GM12801 (cell line): ENCODE data around the gene OSBPL5.

Source experiments
- TF ChIP-seq, protein P1 (sequence below): IDR thresholded peaks from one replicate; pipeline ENCODE4 v1.5.1; 2011; ENCODE audit warnings: control low read depth; ENCODE audit not compliant: insufficient read length; ENCODE audit errors: extremely low read depth

The OSBPL5 gene

DNA sequence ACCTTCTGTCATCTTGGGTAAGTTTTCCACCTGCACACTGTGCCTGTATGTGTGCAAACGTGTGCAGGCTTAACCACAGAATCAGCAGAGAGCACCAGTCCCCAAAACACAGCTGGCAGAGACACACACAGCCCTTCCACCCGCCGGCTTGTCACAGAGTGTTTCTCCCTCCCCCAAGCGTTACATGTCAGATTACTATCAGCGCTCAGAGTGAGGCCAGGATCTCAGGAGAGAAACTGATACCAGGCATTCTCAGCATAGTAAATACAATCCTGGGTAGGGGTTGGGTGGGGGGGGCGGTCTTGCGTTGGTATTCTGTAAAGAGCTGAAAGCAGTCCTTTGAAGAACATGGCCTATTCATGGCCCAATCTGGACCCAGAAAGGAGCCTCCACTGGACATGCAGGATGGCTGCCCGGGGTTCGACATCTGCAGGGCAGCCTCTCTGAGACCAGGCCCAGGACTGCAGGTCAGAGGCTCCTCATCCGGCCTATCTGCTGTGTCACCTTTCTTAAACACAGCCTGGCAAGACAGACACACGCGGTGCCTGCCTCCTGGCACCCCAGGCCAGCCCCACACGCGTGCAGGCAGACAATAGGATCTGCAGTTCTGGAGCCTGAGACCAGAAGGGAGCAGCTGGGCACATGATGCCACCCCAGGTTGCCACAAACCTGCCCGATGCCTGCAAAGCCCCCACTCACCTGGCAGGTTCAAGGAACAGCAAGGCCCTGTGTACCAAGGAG, 1.7 kb downstream of the OSBPL5 start:
- TF ChIP-seq, protein P1, sequence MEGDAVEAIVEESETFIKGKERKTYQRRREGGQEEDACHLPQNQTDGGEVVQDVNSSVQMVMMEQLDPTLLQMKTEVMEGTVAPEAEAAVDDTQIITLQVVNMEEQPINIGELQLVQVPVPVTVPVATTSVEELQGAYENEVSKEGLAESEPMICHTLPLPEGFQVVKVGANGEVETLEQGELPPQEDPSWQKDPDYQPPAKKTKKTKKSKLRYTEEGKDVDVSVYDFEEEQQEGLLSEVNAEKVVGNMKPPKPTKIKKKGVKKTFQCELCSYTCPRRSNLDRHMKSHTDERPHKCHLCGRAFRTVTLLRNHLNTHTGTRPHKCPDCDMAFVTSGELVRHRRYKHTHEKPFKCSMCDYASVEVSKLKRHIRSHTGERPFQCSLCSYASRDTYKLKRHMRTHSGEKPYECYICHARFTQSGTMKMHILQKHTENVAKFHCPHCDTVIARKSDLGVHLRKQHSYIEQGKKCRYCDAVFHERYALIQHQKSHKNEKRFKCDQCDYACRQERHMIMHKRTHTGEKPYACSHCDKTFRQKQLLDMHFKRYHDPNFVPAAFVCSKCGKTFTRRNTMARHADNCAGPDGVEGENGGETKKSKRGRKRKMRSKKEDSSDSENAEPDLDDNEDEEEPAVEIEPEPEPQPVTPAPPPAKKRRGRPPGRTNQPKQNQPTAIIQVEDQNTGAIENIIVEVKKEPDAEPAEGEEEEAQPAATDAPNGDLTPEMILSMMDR = no peak

DNA sequence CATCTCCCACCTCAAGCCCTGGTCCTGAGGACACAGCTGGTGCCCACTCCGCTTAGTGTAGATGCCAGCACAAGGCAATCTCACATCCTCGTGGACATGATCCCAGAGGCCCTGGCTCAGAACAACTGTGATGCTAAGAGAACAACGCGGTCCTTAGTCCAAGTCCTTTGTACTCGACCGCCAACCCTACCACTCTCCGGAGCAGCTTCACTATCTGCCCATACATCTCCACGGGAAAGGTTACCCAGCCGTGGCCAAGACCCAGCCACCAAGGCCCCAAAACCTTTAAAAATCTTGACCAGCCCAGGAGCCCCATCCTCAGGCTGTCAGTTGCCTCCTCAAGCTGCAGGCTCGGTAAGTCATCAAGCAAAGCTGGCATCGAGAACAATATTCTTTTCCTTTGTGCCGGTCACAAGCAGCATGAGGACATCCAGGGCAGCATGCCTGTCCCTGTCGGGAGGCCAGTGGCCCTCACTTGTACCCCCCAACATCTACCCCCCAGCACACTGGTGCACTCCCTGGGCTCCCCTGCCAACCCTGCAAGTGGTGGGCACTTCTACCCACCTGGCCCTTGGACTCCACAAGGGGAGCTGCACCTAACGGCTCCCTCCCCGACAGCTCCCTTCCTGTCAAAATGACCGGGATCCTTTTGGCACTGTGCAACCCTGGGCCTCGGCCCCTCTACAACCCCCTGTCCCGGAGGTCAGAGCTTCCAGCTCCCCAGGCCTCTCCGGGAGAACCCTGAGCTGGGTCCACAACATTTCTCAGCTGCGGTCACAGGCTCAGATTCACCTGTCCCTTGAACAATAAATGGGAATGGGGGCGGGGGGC, 2.5 kb downstream of the OSBPL5 start:
- TF ChIP-seq, protein P1 = no peak

DNA sequence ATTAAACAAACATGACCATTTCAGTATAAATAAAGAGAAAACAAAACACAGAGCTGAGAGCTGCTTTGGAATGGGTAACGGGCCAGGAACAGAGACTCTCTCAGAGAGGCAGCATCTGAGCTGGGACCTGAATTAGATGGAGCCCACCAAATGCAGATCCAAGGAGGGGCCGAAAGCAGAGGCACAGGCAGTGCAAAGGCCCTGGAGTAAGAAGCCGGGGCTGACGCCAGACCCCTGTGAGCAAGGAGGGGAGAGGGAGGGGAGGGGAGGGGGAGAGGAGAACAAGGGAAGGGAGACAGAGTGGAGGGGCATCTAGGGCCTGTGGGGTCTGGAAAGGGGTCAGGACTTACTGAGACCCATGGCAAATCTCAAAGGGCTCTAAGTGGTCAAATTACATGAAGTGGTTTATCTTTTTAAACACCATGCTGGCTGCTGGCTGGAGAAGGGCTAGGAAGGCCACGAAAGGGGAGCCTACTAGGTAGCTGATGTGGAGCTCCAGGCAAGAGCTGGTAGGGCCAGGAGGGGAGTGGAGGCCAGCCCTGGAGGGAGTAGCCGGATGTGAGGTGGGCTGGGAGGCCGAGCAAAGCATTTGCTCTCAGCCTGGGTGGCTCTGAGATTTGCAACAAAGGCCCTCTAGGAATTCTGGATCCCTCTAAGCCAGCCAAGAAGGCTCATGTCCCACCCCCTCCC, 3.2 kb downstream of the OSBPL5 start:
- TF ChIP-seq, protein P1 = no peak

DNA sequence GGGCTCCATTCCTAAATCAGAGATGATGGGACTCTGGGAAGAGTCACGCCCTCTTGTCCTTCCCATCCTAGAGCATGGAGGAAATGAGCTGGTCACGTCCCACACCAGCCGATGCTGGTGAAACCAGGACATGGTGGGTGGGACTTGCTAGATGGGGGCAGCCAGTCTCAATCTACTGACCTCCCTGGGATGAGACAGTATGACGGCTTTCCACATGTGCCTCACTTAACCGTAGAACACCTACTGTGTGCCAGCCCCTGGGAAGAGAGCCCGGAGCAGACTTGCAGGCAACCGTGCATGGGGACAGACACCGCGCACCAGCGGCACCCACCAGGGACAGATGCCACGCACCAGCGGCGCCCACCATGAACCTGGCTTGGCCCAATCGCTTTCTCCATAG, 3.8 kb downstream of the OSBPL5 start:
- TF ChIP-seq, protein P1 = no peak

DNA sequence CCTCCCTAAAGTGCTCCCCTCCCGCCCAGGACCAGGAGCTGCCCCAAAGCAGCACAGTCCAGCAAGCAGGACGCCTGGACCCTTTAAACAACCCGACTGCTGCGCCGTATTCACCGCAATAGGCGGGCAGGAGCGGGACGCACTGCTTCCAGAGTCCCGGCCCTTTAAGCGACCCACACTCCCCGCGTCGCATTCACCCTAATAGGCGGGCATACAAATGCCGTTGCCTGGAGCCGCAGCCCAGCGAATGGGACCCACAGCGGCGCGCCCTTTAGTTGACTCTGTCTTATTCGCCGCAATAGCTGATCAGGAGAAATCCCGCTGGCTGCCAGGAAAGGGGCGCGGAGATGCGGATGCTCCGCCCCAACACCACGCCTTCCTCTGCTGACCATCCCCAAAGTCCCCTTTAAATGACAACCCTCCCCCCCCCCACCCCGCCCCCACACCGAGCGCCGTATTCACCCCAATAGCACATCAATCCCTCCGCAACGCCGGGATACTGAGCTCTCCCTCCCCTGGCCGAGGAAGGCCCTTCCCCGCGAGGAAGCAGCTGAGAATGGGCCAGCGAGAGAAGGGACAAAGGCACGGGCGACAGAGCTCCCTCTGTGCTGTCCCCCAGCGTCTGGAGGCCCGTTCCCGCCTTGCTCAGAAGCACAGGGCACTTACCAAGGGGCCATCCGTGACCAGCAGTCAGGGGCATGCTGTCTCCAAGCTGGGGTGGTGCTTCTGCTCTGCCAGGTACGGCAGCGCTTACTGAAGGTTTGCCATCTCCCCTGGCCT, 4.7 kb downstream of the OSBPL5 start:
- TF ChIP-seq, protein P1 = no peak

DNA sequence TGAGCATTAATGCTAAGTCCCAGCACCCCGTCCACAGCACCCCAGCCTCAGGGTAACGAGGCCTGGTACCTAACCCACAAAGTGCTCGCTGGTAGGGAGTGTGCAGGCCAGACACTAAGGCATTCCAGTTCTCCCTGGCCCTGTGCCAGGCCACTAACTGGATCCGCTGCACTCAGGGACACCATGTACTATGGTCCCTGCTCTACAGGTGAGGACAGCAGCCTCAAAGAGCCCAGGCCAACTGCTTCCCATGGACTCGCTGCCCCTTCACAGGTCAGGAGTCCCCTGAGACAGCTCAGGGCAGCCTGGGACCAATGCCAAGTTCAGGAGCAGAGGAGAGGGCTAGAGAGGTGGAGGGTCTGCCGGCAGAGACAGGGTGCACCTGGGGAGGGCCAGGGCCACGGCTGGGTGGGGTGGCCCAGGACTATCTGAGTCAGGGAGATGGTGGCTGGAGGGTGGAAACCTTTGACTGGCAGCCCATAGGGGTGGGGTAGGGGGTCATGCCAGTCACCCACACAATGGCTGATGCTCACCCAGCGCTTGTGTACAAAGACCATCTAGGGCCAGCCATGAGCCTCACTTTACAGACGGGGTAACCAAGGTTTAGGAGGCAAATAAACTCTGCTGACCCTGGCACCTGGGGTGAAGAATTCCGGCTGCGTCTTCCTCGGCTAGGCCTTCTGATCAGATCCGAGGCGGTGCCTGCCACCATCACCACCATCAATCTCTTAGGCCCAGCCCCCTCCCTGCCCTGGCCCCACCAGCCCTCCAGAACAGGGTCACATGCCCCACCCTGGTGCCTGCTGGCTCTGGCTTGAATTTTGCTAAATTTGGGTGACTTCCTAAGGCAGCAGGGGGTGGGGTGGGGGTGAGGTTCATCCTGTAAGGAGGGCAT, 5.6 kb downstream of the OSBPL5 start:
- TF ChIP-seq, protein P1 = no peak
